Fibroblast of the aortic adventitia (primary cell): ENCODE data around the gene C1orf159. TPM values are rescaled to one million over a fixed set of nuclear protein-coding genes. Genes with fewer than 3 reads are reported as not detected.
"Not testable (repeated sequence)": the region's sequence is repeated elsewhere in the genome, so short reads cannot be mapped to it uniquely, and the experiment has no call there.

ENCODE experiments used
- DNase-seq: peaks from one replicate; pipeline ENCODE4 v3.0.0-alpha.2; 2010; ENCODE audit warnings: low read depth
- H3K4me3 ChIP-seq: 2 replicates; pipeline ENCODE4 v1.5.1; 2011; ENCODE audit warnings: low read depth, mild to moderate bottlenecking, control low read depth, low read length, moderate library complexity
- total RNA-seq: library from RNA; depleted of rRNA; stranded (reverse); fragments of >200 nt; gene quantifications from 2 replicates; pipeline ENCODE4 v1.2.3, GENCODE V29; 2012; ENCODE audit warnings: low replicate concordance
- TF ChIP-seq, protein P1 (sequence below): IDR thresholded peaks from 2 replicates; pipeline ENCODE4 v1.5.1; 2011; ENCODE audit warnings: mild to moderate bottlenecking, low read length, control low read depth, inconsistent platforms; ENCODE audit not compliant: insufficient read depth

Gene C1orf159
- total RNA-seq, 1 donor, result 7.7 TPM

DNA sequence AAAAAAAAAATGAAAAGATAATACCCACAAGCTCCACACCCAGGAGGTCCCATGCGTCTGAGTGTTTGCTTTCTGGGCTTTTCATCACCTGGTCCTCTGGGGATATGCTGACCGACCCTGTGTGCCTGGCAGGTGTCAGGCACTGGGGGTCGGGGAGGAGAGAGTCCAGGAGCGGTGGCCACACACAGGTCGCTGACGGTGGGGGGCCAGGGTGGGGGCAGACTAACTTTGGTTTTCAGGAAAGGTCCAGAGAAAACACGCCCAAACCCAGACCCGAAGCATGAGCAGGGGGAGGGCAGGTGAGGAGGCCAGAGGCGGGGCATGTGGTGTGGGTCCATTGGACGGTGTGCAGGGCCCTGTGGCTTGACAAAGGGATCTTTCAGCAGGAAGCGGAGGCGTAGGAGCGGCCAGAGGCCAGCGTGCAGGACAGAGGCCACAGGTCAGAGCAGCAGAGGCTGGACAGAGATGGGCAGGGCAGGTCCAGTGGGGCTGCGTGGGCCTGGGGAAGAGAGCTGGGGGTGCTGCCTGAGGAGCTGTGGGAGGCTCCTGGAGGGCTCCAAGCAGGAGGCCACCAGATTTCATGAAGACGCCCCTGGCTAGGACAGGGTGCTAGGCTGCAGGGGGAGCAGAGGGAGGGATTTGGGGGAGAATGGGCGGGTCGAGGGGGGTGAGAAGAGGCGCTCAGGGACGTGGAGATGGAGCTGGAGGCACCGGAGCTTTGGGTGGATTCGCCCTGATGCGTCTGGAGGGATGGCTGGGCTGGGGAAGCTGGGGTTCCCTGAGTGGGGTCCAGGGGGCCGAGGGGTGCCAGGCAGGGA is 57.6 kb downstream of the C1orf159 start:
- DNase-seq, result no peak
- H3K4me3 ChIP-seq, result no peak overlapping the region
- TF ChIP-seq, protein P1, sequence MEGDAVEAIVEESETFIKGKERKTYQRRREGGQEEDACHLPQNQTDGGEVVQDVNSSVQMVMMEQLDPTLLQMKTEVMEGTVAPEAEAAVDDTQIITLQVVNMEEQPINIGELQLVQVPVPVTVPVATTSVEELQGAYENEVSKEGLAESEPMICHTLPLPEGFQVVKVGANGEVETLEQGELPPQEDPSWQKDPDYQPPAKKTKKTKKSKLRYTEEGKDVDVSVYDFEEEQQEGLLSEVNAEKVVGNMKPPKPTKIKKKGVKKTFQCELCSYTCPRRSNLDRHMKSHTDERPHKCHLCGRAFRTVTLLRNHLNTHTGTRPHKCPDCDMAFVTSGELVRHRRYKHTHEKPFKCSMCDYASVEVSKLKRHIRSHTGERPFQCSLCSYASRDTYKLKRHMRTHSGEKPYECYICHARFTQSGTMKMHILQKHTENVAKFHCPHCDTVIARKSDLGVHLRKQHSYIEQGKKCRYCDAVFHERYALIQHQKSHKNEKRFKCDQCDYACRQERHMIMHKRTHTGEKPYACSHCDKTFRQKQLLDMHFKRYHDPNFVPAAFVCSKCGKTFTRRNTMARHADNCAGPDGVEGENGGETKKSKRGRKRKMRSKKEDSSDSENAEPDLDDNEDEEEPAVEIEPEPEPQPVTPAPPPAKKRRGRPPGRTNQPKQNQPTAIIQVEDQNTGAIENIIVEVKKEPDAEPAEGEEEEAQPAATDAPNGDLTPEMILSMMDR, result no peak

DNA sequence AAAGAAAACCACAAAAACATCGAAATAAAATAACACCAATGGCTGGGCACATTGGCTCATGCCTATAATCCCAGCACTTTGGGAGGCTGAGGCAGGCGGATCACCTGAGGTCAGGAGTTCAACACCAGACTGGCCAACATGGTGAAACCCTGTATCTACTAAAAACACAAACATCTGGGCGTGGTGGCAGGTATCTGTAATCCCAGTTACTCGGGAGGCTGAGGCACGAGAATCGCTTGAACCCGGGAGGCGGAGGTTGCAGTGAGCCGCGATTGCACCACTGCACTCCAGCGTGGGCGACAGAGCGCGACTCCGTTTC is 58.2 kb downstream of the C1orf159 start:
- DNase-seq, H3K4me3 ChIP-seq: not testable (repeated sequence)

DNA sequence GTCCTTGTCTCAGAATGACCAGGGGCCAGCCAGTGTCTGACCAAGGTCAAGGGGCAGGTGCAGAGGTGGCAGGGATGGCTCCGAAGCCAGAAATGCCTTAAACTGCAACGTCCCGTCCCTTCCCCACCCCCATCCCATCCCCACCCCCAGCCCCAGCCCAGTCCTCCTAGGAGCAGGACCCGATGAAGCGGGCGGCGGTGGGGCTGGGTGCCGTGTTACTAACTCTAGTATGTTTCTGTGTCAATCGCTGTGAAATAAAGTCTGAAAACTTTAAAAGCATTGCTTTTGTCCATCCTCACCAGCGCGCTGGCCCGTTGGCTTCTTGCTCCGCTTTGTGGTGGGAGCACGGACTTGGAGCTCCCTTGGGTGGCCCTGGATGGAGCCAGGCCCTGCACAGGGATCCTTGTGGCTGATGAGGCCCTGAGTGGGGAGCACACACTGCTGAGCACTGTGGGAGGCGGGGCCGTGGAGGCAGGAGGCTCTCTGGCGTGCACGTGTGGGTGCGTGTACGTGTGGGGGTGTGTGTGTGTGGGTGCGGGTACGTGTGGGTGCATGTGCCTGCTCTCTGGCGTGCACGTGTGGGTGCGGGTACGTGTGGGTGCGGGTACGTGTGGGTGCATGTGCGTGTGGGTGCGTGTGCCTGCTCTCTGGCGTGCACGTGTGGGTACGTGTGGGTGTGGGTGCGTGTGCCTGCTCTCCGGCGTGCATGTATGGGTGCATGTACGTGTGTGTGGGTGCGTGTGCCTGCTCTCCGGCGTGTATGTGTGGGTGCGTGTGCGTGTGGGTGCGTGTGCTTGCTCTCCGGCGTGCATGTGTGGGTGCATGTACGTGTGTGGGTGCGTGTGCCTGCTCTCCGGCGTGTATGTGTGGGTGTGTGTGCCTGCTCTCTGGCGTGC is 59.8 kb downstream of the C1orf159 start:
- no peak for DNase-seq
- H3K4me3 ChIP-seq, result no peak overlapping the region
- TF ChIP-seq, protein P1, result no peak

DNA sequence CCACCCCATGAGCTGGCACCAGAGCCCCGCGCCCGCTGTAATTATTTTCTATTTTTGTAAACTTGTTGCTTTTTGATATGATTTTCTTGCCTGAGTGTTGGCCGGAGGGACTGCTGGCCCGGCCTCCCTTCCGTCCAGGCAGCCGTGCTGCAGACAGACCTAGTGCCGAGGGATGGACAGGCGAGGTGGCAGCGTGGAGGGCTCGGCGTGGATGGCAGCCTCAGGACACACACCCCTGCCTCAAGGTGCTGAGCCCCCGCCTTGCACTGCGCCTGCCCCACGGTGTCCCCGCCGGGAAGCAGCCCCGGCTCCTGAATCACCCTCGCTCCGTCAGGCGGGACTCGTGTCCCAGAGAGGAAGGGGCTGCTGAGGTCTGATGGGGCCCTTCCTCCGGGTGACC is 60.9 kb downstream of the C1orf159 start:
- no peak for DNase-seq
- no peak overlapping the region for H3K4me3 ChIP-seq
- TF ChIP-seq, protein P1, result no peak

DNA sequence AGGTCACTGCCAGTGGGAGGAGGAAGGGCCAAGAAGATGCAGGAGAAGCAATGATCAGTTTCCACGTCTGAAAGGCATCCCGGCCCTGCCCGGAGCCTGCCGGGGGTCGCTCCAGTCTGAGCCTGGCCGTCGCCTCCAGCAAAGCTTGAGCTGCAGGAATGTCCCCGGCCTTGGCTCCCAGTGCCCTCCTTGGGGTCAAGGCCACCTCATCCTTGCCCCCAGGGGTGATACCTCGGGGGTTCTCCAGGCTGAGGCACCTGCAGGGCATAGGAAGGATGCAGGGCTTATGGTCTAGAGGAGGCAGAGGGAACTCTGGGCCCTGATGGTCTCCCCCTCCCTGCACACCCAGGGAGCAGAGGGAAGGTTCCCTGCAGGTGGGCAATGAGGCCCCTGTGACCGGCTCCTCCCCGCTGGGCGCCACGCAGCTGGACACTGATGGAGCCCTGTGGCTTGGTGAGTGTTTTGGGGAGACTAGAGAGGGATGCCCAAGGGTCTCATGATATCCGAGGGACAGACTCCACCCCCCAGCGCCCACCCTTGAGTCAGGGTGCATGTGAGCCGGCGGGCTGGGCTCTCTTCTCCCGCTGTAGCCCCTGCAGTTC is 61.7 kb downstream of the C1orf159 start:
- no peak for DNase-seq
- no peak overlapping the region for H3K4me3 ChIP-seq
- TF ChIP-seq, protein P1, result no peak

DNA sequence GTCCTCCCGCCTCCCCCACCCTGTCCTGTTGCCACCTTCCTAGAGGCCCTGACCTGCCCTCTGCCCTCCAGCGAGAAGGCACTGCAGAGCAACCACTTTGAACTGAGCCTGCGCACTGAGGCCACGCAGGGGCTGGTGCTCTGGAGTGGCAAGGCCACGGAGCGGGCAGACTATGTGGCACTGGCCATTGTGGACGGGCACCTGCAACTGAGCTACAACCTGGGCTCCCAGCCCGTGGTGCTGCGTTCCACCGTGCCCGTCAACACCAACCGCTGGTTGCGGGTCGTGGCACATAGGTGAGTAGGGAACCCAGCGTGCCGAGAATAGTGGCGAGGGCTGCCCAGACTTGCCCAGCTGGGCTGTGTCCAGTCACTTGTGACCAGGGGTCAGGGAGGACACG is 62.2 kb downstream of the C1orf159 start:
- TF ChIP-seq, protein P1, result no peak
- no peak for DNase-seq
- no peak overlapping the region for H3K4me3 ChIP-seq

DNA sequence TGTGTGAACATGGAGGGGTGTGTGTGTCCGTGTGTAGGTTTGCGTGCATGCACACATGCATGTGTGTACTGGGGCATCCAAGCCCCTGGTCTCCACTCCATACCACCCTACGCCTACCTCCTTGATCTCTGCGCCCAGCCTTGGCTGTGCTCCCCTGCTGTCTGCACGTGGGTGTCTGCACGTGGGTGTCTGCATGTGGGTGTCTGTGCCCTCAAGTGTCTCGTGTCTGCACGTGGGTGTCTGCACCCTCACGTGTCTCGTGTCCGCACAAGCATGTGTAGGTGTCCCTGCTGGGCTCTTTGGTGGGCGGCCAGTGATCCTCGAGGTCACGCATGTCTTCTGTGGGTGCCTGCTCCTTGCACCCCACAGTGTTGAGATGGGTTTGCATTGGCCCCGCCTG is 62.9 kb downstream of the C1orf159 start:
- no peak overlapping the region for H3K4me3 ChIP-seq
- TF ChIP-seq, protein P1, result no peak
- no peak for DNase-seq
